WTC11 (cell line): Measurements from ENCODE around the gene RPL27. TPM values are rescaled to one million over a fixed set of nuclear protein-coding genes. Genes with fewer than 3 reads are reported as not detected.

Experiments
- ATAC-seq: fragments of 200-7000 bp; cut with Tn5 transposase; 2 replicates; pipeline ENCODE4 v1.10.0; 2021; ENCODE audit warnings: mild to moderate bottlenecking, moderate library complexity
- CTCF ChIA-PET: fragments of 300-600 bp; sonication (Branson Sonifier 250); formaldehyde crosslinking; loops from one replicate; lab custom pipeline; 2021; ENCODE audit warnings: antibody characterized with exemption; lab: Charles Lee
- POLR2A ChIA-PET: fragments of 350-600 bp; sonication (Branson Sonifier 250); formaldehyde crosslinking; loops from one replicate; lab custom pipeline; 2021; ENCODE audit warnings: antibody characterized with exemption; lab: Charles Lee
- DNase-seq: peaks from one replicate; pipeline ENCODE4 v3.0.0; 2021; ENCODE audit warnings: low spot score
- H3K27ac Mint-ChIP-seq: 2 replicates; pipeline ENCODE4 v1.8.0; 2021; ENCODE audit warnings: mixed read lengths
- H3K27me3 Mint-ChIP-seq: 2 replicates; pipeline ENCODE4 v1.8.0; 2021; ENCODE audit warnings: low read depth, mild to moderate bottlenecking, moderate library complexity, mixed read lengths
- H3K36me3 Mint-ChIP-seq: 2 replicates; pipeline ENCODE4 v1.8.0; 2021; ENCODE audit warnings: mixed read lengths
- H3K4me1 Mint-ChIP-seq: 2 replicates; pipeline ENCODE4 v1.8.0; 2022; ENCODE audit warnings: mixed read lengths
- H3K4me3 Mint-ChIP-seq: 2 replicates; pipeline ENCODE4 v1.8.0; 2021; ENCODE audit warnings: mild to moderate bottlenecking, moderate library complexity, mixed read lengths
- H3K9me3 Mint-ChIP-seq: 2 replicates; pipeline ENCODE4 v1.8.0; 2021; ENCODE audit warnings: mixed read lengths
- FOXP4 ChIP-seq: sonication (generic); formaldehyde crosslinking; IDR thresholded peaks from 2 replicates; pipeline ENCODE4 v1.8.0; 2022; ENCODE audit warnings: mild to moderate bottlenecking, missing genetic modification reagents
- GTF2I ChIP-seq: fragments of 250-450 bp; sonication (Bioruptor Pico); conservative IDR thresholded peaks from 2 replicates; pipeline ENCODE4 v1.4.0; 2021; ENCODE audit warnings: mild to moderate bottlenecking
- NFE2L1 ChIP-seq: sonication (generic); formaldehyde crosslinking; IDR thresholded peaks from 2 replicates; pipeline ENCODE4 v1.8.1; 2023; ENCODE audit warnings: missing genetic modification reagents
- PRDM15 ChIP-seq: sonication (generic); formaldehyde crosslinking; IDR thresholded peaks from 2 replicates; pipeline ENCODE4 v1.8.0; 2022; ENCODE audit warnings: missing genetic modification reagents
- RORB ChIP-seq: fragments of 250-450 bp; sonication (Bioruptor Pico); IDR thresholded peaks from 2 replicates; pipeline ENCODE4 v1.9.0; 2021; ENCODE audit warnings: mild to moderate bottlenecking
- SP1 ChIP-seq: sonication (generic); formaldehyde crosslinking; conservative IDR thresholded peaks from 2 replicates; pipeline ENCODE4 v1.8.1; 2022; ENCODE audit warnings: missing genetic modification reagents
- TEAD4 ChIP-seq: sonication (generic); formaldehyde crosslinking; IDR thresholded peaks from 2 replicates; pipeline ENCODE4 v1.8.0; 2022; ENCODE audit warnings: mild to moderate bottlenecking, missing genetic modification reagents
- ZBTB21 ChIP-seq: sonication (generic); formaldehyde crosslinking; IDR thresholded peaks from 2 replicates; pipeline ENCODE4 v1.8.1; 2023; ENCODE audit warnings: mild to moderate bottlenecking, missing genetic modification reagents, borderline replicate concordance
- ZNF219 ChIP-seq: sonication (generic); formaldehyde crosslinking; IDR thresholded peaks from 2 replicates; pipeline ENCODE4 v1.8.0; 2023; ENCODE audit warnings: missing genetic modification reagents, mild to moderate bottlenecking, borderline replicate concordance
- ZNF263 ChIP-seq: sonication (generic); formaldehyde crosslinking; IDR thresholded peaks from 2 replicates; pipeline ENCODE4 v1.8.1; 2022; ENCODE audit warnings: low read depth, mild to moderate bottlenecking, moderate library complexity, missing genetic modification reagents
- ZNF671 ChIP-seq: fragments of 250-450 bp; sonication (Bioruptor Pico); IDR thresholded peaks from 2 replicates; pipeline ENCODE4 v1.8.0; 2021; ENCODE audit warnings: mild to moderate bottlenecking
- total RNA-seq: library from RNA; stranded (reverse); gene quantifications from 3 replicates; pipeline ENCODE4 v1.2.3, GENCODE V29; 2021
- TF ChIP-seq, protein P1 (sequence below): sonication (generic); formaldehyde crosslinking; IDR thresholded peaks from 2 replicates; pipeline ENCODE4 v1.8.1; 2023; ENCODE audit warnings: mild to moderate bottlenecking, missing genetic modification reagents, moderate library complexity
- TF ChIP-seq, protein P2 (sequence below): fragments of 250-450 bp; sonication (Bioruptor Pico); IDR thresholded peaks from 2 replicates; pipeline ENCODE4 v2.1.2; 2022; ENCODE audit warnings: mild to moderate bottlenecking, moderate library complexity
- TF ChIP-seq, protein P3 (sequence below): sonication (generic); formaldehyde crosslinking; conservative IDR thresholded peaks from 2 replicates; pipeline ENCODE4 v1.8.1; 2022; ENCODE audit warnings: mild to moderate bottlenecking, missing genetic modification reagents

Gene RPL27
- total RNA-seq, 1 experiment from 2014 or later = 1,391 TPM

GRCh38 chr17:43034894-43035293, 36.7 kb downstream of the RPL27 start:
- peak overlapping the region; percentile 3; the same call in 1 of the 2 replicates for H3K4me3 Mint-ChIP-seq
- TF ChIP-seq ZBTB21 (CRISPR knock-in tag) (no peak), TEAD4 (CRISPR knock-in tag) (no peak), NFE2L1 (CRISPR knock-in tag) (no peak), GTF2I (CRISPR knock-in tag) (no peak), SP1 (CRISPR knock-in tag) (no peak)
- TF ChIP-seq, protein P1, sequence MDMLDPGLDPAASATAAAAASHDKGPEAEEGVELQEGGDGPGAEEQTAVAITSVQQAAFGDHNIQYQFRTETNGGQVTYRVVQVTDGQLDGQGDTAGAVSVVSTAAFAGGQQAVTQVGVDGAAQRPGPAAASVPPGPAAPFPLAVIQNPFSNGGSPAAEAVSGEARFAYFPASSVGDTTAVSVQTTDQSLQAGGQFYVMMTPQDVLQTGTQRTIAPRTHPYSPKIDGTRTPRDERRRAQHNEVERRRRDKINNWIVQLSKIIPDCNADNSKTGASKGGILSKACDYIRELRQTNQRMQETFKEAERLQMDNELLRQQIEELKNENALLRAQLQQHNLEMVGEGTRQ = no peak
- TF ChIP-seq, protein P2, sequence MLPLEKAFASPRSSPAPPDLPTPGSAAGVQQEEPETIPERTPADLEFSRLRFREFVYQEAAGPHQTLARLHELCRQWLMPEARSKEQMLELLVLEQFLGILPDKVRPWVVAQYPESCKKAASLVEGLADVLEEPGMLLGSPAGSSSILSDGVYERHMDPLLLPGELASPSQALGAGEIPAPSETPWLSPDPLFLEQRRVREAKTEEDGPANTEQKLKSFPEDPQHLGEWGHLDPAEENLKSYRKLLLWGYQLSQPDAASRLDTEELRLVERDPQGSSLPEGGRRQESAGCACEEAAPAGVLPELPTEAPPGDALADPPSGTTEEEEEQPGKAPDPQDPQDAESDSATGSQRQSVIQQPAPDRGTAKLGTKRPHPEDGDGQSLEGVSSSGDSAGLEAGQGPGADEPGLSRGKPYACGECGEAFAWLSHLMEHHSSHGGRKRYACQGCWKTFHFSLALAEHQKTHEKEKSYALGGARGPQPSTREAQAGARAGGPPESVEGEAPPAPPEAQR = no peak
- H3K27ac Mint-ChIP-seq = peak overlapping the region; percentile 99
- no peaks in the 10 kb centered on the region for H3K36me3 Mint-ChIP-seq
- peaks cover 69% of the 10 kb centered on the region for H3K4me1 Mint-ChIP-seq
- H3K9me3 Mint-ChIP-seq = no peaks in the 10 kb centered on the region
- H3K27me3 Mint-ChIP-seq = no peaks in the 10 kb centered on the region
- DNase-seq (no peak), ATAC-seq (no peak)
- ChIA-PET CTCF (interaction anchor here (5.0 kb wide), 1 partner anchor 11 kb away, joined by 39 read pairs; no protein-coding TSS in a partner anchor), POLR2A (no interaction called here)

- Mint-ChIP-seq H3K36me3 (peaks cover 6% of the 10 kb centered on the region; the same call in 1 of the 2 replicates), H3K9me3 (no peaks in the 10 kb centered on the region), H3K27ac (peak overlapping the region; percentile 99), H3K4me1 (peaks cover 76% of the 10 kb centered on the region), H3K27me3 (no peaks in the 10 kb centered on the region), H3K4me3 (no peak overlapping the region)
- CTCF ChIA-PET = interaction anchor here (4.3 kb wide), 1 partner anchor 15 kb away, joined by 45 read pairs; the partner anchor contains the start of gene RND2
- POLR2A ChIA-PET = no interaction called here
- TF ChIP-seq ZNF219 = no peak
- TF ChIP-seq, protein P3, sequence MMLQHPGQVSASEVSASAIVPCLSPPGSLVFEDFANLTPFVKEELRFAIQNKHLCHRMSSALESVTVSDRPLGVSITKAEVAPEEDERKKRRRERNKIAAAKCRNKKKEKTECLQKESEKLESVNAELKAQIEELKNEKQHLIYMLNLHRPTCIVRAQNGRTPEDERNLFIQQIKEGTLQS = no peak
- no peak for DNase-seq
- no peak for ATAC-seq
Measured at GRCh38 chr17:43039646-43040045, 41.4 kb downstream of the RPL27 start.

- peak; percentile 2 for ATAC-seq
- TF ChIP-seq RORB (CRISPR knock-in tag) (no peak), ZNF671 (CRISPR knock-in tag) (no peak), ZNF263 (no peak)
- TF ChIP-seq, all 79 proteins: peak for 0
- no peaks in the 10 kb centered on the region for H3K27me3 Mint-ChIP-seq
- H3K27ac Mint-ChIP-seq = peak overlapping the region; percentile 99
- H3K4me3 Mint-ChIP-seq = no peak overlapping the region
- H3K9me3 Mint-ChIP-seq = no peaks in the 10 kb centered on the region
- POLR2A ChIA-PET = no interaction called here
- CTCF ChIA-PET = interaction anchor here (0.6 to 4.3 kb wide), 2 partner anchors 16 to 105 kb away, joined by 4 to 45 read pairs; partner anchors contain the start of gene RND2
- DNase-seq = no peak
- peaks cover 11% of the 10 kb centered on the region; the same call in 1 of the 2 replicates for H3K36me3 Mint-ChIP-seq
- peaks cover 66% of the 10 kb centered on the region for H3K4me1 Mint-ChIP-seq
Measured at GRCh38 chr17:43040655-43041054, 42.4 kb downstream of the RPL27 start.

DNA sequence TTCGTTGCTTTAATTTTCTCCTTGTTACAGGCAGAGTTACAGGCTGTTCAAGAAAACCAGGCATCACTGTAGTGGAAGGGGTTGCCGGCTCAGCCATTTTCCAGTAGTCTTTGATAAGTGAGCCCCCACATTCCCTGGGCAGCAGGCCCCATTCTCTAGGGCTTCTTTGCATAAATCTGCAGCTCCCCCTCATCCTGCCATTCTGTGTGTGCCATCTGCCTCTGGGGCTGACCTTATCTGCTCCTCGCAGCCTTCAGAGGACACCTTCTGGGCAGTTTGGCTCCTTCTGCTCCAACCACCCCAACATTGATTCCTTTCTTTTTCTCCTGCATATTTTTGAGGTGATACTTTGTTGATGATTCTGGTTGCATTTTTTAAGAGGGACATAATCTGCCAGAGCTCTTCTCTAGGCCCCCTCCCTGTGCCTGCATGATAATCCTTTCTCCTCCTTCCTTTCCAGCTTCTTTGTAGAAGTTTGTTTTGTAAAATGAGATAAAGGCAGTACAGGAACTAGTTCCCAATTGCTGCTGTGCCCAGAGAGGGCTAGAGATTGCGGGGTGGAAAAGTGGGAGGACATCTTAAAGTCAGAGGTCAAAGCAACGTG, 43.9 kb downstream of the RPL27 start:
- Mint-ChIP-seq H3K9me3 (no peaks in the 10 kb centered on the region), H3K36me3 (peaks cover 13% of the 10 kb centered on the region), H3K4me1 (peaks cover 54% of the 10 kb centered on the region), H3K27ac (peak overlapping the region; percentile 98), H3K4me3 (peak overlapping the region; percentile 2; the same call in 1 of the 2 replicates), H3K27me3 (no peaks in the 10 kb centered on the region)
- DNase-seq (no peak), ATAC-seq (peak; percentile 52)
- ChIA-PET POLR2A (interaction anchor here (0.6 to 2.0 kb wide), 2 partner anchors 18 to 24 kb away, joined by 3 to 4 read pairs; no protein-coding TSS in a partner anchor), CTCF (interaction anchor here (0.6 to 4.3 kb wide), 5 partner anchors 15 to 164 kb away, joined by 4 to 45 read pairs (median 5); partner anchors contain the start of genes RND2, RPL27 and VAT1)
- no peak for TF ChIP-seq FOXP4 (CRISPR knock-in tag)
- TF ChIP-seq SP1 (CRISPR knock-in tag) = 0 out of 2 replicates have a peak, but pooled peaks have one; percentile 18
- TF ChIP-seq PRDM15 (CRISPR knock-in tag) = peak; percentile 79
